ENCODE results near the gene CRYGB.
A peak's percentile ranks its signal among the peaks of the same experiment; 100 is the strongest.
"Not testable (repeated sequence)": the region's sequence is repeated elsewhere in the genome, so short reads cannot be mapped to it uniquely, and the experiment has no call there.

The CRYGB gene

GRCh38 chr2:208124013-208124715, 21.8 kb downstream of the CRYGB start, which contains the start of gene CRYGD:
Gene CRYGD (minus strand): TSS chr2:208124524. CDS start chr2:208124473, 51 bp downstream.
- POLR2A ChIA-PET = interaction anchor here (1.2 kb wide), 1 partner anchor 22 kb away, joined by 3 read pairs; no protein-coding TSS in a partner anchor
- CTCF ChIA-PET; DNase-seq (ENCODE audit: extremely low spot score): not testable (repeated sequence)
- 0 out of 2 replicates have a peak, but pooled peaks have one; percentile 6 for TF ChIP-seq FOXM1 (IDR thresholded peaks at IDR 0.05; ENCODE audit: borderline replicate concordance)
- TF ChIP-seq L3MBTL2 (conservative IDR thresholded peaks at IDR 0.05) = peak; percentile 41

- POLR2A ChIA-PET = no interaction called here
- CTCF ChIA-PET = no interaction called here
- TF ChIP-seq SP1 (IDR thresholded peaks at IDR 0.05) (no peak), SUZ12 (IDR thresholded peaks at IDR 0.05) (no peak), CTBP1 (IDR thresholded peaks at IDR 0.05; ENCODE audit: borderline replicate concordance) (no peak), FOXA1 (IDR thresholded peaks at IDR 0.05) (no peak), ARNT (IDR thresholded peaks at IDR 0.05) (no peak), NFRKB (IDR thresholded peaks at IDR 0.05) (no peak), BHLHE40 (IDR thresholded peaks at IDR 0.05; ENCODE audit: borderline replicate concordance) (no peak), FOXK2 (IDR thresholded peaks at IDR 0.05) (no peak), ZNF384 (IDR thresholded peaks at IDR 0.05) (no peak), ELF4 (IDR thresholded peaks at IDR 0.05) (no peak), PKNOX1 (IDR thresholded peaks at IDR 0.05) (no peak), FOXM1 (IDR thresholded peaks at IDR 0.05; ENCODE audit: borderline replicate concordance) (no peak), LEF1 (IDR thresholded peaks at IDR 0.05; ENCODE audit: borderline replicate concordance) (no peak), L3MBTL2 (conservative IDR thresholded peaks at IDR 0.05) (no peak), TARDBP (IDR thresholded peaks at IDR 0.05) (no peak)
- DNase-seq (ENCODE audit: extremely low spot score) = no peak
These were observed 23.7 kb downstream of the CRYGB start for GRCh38 chr2:208122248-208122647.

- DNase-seq (ENCODE audit: extremely low spot score) = no peak
- TF ChIP-seq NFRKB (IDR thresholded peaks at IDR 0.05) (no peak), SP1 (IDR thresholded peaks at IDR 0.05) (no peak)
- CTCF ChIA-PET = no interaction called here
These were observed 27.0 kb downstream of the CRYGB start for GRCh38 chr2:208118918-208119317.

GRCh38 chr2:208117390-208117789, 28.6 kb downstream of the CRYGB start:
- POLR2A ChIA-PET; DNase-seq (ENCODE audit: extremely low spot score): not testable (repeated sequence)

More at GRCh38 chr2:208118918-208119317, 27.0 kb downstream of the CRYGB start:
- POLR2A ChIA-PET = no interaction called here

GRCh38 chr2:208112969-208113368, 33.0 kb downstream of the CRYGB start:
- ChIA-PET POLR2A (no interaction called here), CTCF (no interaction called here)
- TF ChIP-seq SUZ12 (IDR thresholded peaks at IDR 0.05) (no peak), FOXM1 (IDR thresholded peaks at IDR 0.05; ENCODE audit: borderline replicate concordance) (no peak), L3MBTL2 (conservative IDR thresholded peaks at IDR 0.05) (peak; percentile 57), ZNF384 (IDR thresholded peaks at IDR 0.05) (no peak), BHLHE40 (IDR thresholded peaks at IDR 0.05; ENCODE audit: borderline replicate concordance) (no peak), CTBP1 (IDR thresholded peaks at IDR 0.05; ENCODE audit: borderline replicate concordance) (peak; percentile 35; the same call in 1 of the 2 replicates), FOXA1 (IDR thresholded peaks at IDR 0.05) (no peak)
- peak; percentile 31 for DNase-seq (ENCODE audit: extremely low spot score)

More at GRCh38 chr2:208117390-208117789, 28.6 kb downstream of the CRYGB start:
- CTCF ChIA-PET = not testable (repeated sequence)

- CTCF ChIA-PET; DNase-seq (ENCODE audit: extremely low spot score); POLR2A ChIA-PET: not testable (repeated sequence)
These were observed 33.6 kb downstream of the CRYGB start for GRCh38 chr2:208112273-208112745.

GRCh38 chr2:208103616-208104015, 42.3 kb downstream of the CRYGB start:
- ChIA-PET POLR2A (no interaction called here), CTCF (interaction anchor here (0.5 to 2.7 kb wide), 4 partner anchors 44 to 707 kb away, joined by 3 to 15 read pairs (median 4); no protein-coding TSS in a partner anchor)
- no peak for TF ChIP-seq LEF1 (IDR thresholded peaks at IDR 0.05; ENCODE audit: borderline replicate concordance)
- no peak for TF ChIP-seq FOXK2 (IDR thresholded peaks at IDR 0.05)
- no peak for TF ChIP-seq L3MBTL2 (conservative IDR thresholded peaks at IDR 0.05)
- TF ChIP-seq ZNF384 (IDR thresholded peaks at IDR 0.05) = no peak
- no peak for TF ChIP-seq FOXM1 (IDR thresholded peaks at IDR 0.05; ENCODE audit: borderline replicate concordance)
- DNase-seq (ENCODE audit: extremely low spot score) = no peak

- ChIA-PET POLR2A (interaction anchor here (0.9 to 1.3 kb wide), 3 partner anchors 23 to 164 kb away, joined by 3 read pairs; partner anchors contain the start of genes CRYGD and PIKFYVE), CTCF (interaction anchor here (0.5 to 2.7 kb wide), 7 partner anchors 33 to 220 kb away, joined by 3 to 15 read pairs (median 5); no protein-coding TSS in a partner anchor)
- TF ChIP-seq PKNOX1 (IDR thresholded peaks at IDR 0.05) (no peak), L3MBTL2 (conservative IDR thresholded peaks at IDR 0.05) (no peak), FOXA1 (IDR thresholded peaks at IDR 0.05) (no peak), LEF1 (IDR thresholded peaks at IDR 0.05; ENCODE audit: borderline replicate concordance) (no peak), TARDBP (IDR thresholded peaks at IDR 0.05) (no peak), ELF4 (IDR thresholded peaks at IDR 0.05) (no peak), FOXM1 (IDR thresholded peaks at IDR 0.05; ENCODE audit: borderline replicate concordance) (no peak), BHLHE40 (IDR thresholded peaks at IDR 0.05; ENCODE audit: borderline replicate concordance) (no peak), CTBP1 (IDR thresholded peaks at IDR 0.05; ENCODE audit: borderline replicate concordance) (no peak), ARNT (IDR thresholded peaks at IDR 0.05) (no peak), HDGF (IDR thresholded peaks at IDR 0.05; ENCODE audit: borderline replicate concordance) (no peak), SP1 (IDR thresholded peaks at IDR 0.05) (no peak), ZNF384 (IDR thresholded peaks at IDR 0.05) (no peak), FOXK2 (IDR thresholded peaks at IDR 0.05) (no peak), SUZ12 (IDR thresholded peaks at IDR 0.05) (no peak), NFRKB (IDR thresholded peaks at IDR 0.05) (no peak)
- DNase-seq (ENCODE audit: extremely low spot score) = no peak
These were observed 44.0 kb downstream of the CRYGB start for GRCh38 chr2:208101716-208102631.

Data from HEK293T (cell line).